C4-2B (cell line): ENCODE results near the gene APOL2.
"Not testable (repeated sequence)": the region's sequence is repeated elsewhere in the genome, so short reads cannot be mapped to it uniquely, and the experiment has no call there.

Source experiments
- H3K27ac ChIP-seq: fragments of 450-650 bp; 2 replicates; pipeline ENCODE4 v1.5.1; 2017
- CTCF ChIP-seq: fragments of 450-650 bp; conservative IDR thresholded peaks from 2 replicates; pipeline ENCODE4 v1.5.1; 2017; ENCODE audit warnings: mild to moderate bottlenecking
- ZFX ChIP-seq: fragments of 450-650 bp; IDR thresholded peaks from 2 replicates; pipeline ENCODE4 v1.6.1; 2017

APOL2 gene

GRCh38 chr22:36213586-36213985, 25.7 kb downstream of the APOL2 start:
- H3K27ac ChIP-seq: no peak overlapping the region
- TF ChIP-seq ZFX (no peak), CTCF (no peak)

GRCh38 chr22:36212901-36213300, 26.4 kb downstream of the APOL2 start:
- no peak for TF ChIP-seq CTCF
- no peak for TF ChIP-seq ZFX

GRCh38 chr22:36211237-36211861, 28.0 kb downstream of the APOL2 start:
- TF ChIP-seq CTCF (no peak), ZFX (no peak)
- no peak overlapping the region for H3K27ac ChIP-seq

More at GRCh38 chr22:36212901-36213300, 26.4 kb downstream of the APOL2 start:
- no peak overlapping the region for H3K27ac ChIP-seq

- TF ChIP-seq CTCF: no peak
- TF ChIP-seq ZFX: no peak
These were observed 29.1 kb downstream of the APOL2 start for GRCh38 chr22:36210224-36210623.

GRCh38 chr22:36209488-36209908, 29.8 kb downstream of the APOL2 start:
- H3K27ac ChIP-seq: not testable (repeated sequence)

More at GRCh38 chr22:36210224-36210623, 29.1 kb downstream of the APOL2 start:
- no peak overlapping the region for H3K27ac ChIP-seq

- TF ChIP-seq ZFX (no peak), CTCF (no peak)
- no peak overlapping the region for H3K27ac ChIP-seq
These were observed 30.4 kb downstream of the APOL2 start for GRCh38 chr22:36208914-36209313.

- TF ChIP-seq CTCF: no peak
- no peak for TF ChIP-seq ZFX
- H3K27ac ChIP-seq: no peak overlapping the region
These were observed 31.1 kb downstream of the APOL2 start for GRCh38 chr22:36208162-36208765.

- no peak for TF ChIP-seq CTCF
- no peak for TF ChIP-seq ZFX
These were observed 33.1 kb downstream of the APOL2 start for GRCh38 chr22:36206255-36206654.

GRCh38 chr22:36205573-36205972, 33.8 kb downstream of the APOL2 start:
- H3K27ac ChIP-seq: not testable (repeated sequence)

More at GRCh38 chr22:36206255-36206654, 33.1 kb downstream of the APOL2 start:
- no peak overlapping the region for H3K27ac ChIP-seq
